ENCODE results near the gene RFX5.
A peak's percentile ranks its signal among the peaks of the same experiment; 100 is the strongest.

The RFX5 gene

GRCh38 chr1:151327903-151328674 lies 19.0 kb downstream of the RFX5 start:
- peak overlapping the region; percentile 87 for H3K4me3 ChIP-seq
- H3K27ac ChIP-seq = no peak overlapping the region
- peaks cover 14% of the 10 kb centered on the region for H3K36me3 ChIP-seq (ENCODE audit: insufficient read depth, low read length)
- H3K9me3 ChIP-seq (ENCODE audit: low read depth, low read length) = no peaks in the 10 kb centered on the region
- TF ChIP-seq POLR2AphosphoS5 (IDR thresholded peaks at IDR 0.05; ENCODE audit: borderline replicate concordance, low read depth, low read length) = no peak
- TF ChIP-seq EZH2 (IDR thresholded peaks at IDR 0.05) = no peak
- no peak for TF ChIP-seq FOXP2 (optimal IDR thresholded peaks at IDR 0.05; ENCODE audit: control extremely low read depth, extremely low read length, insufficient read depth)
- no peak for DNase-seq (ENCODE audit: low read depth, low spot score)
- peak overlapping the region; percentile 53 for H3K9ac ChIP-seq (ENCODE audit: insufficient read length)

- peak; percentile 97 for DNase-seq (ENCODE audit: low read depth, low spot score)
- H3K4me3 ChIP-seq = peak within 1 kb of the TSS; percentile 87
- peak within 1 kb of the TSS; percentile 98 for H3K9ac ChIP-seq (ENCODE audit: insufficient read length)
- TF ChIP-seq FOXP2 (optimal IDR thresholded peaks at IDR 0.05; ENCODE audit: control extremely low read depth, extremely low read length, insufficient read depth) (no peak), POLR2AphosphoS5 (IDR thresholded peaks at IDR 0.05; ENCODE audit: borderline replicate concordance, low read depth, low read length) (peak; percentile 33)
- peaks cover 19% of the 10 kb centered on the region for H3K36me3 ChIP-seq (ENCODE audit: insufficient read depth, low read length)
- no peaks in the 10 kb centered on the region for H3K9me3 ChIP-seq (ENCODE audit: low read depth, low read length)
- H3K27ac ChIP-seq = peak within 1 kb of the TSS; percentile 98
Observed at GRCh38 chr1:151327223-151327902, 19.7 kb downstream of the RFX5 start, which contains the start of gene PI4KB. Gene PI4KB, minus strand, starts transcription at chr1:151327416. Its CDS starts 10,935 bp downstream, at chr1:151316481.

GRCh38 chr1:151326619-151327222 lies 20.3 kb downstream of the RFX5 start:
- no peak for DNase-seq (ENCODE audit: low read depth, low spot score)
- Histone ChIP-seq H3K4me3 (peak overlapping the region; percentile 87), H3K9ac (ENCODE audit: insufficient read length) (peak overlapping the region; percentile 98), H3K9me3 (ENCODE audit: low read depth, low read length) (no peaks in the 10 kb centered on the region), H3K36me3 (ENCODE audit: insufficient read depth, low read length) (peaks cover 22% of the 10 kb centered on the region), H3K27ac (no peak overlapping the region)
- TF ChIP-seq POLR2AphosphoS5 (IDR thresholded peaks at IDR 0.05; ENCODE audit: borderline replicate concordance, low read depth, low read length) = no peak
- TF ChIP-seq EZH2 (IDR thresholded peaks at IDR 0.05) = no peak
- no peak for TF ChIP-seq FOXP2 (optimal IDR thresholded peaks at IDR 0.05; ENCODE audit: control extremely low read depth, extremely low read length, insufficient read depth)

GRCh38 chr1:151325646-151326429 lies 21.2 kb downstream of the RFX5 start:
- Histone ChIP-seq H3K36me3 (ENCODE audit: insufficient read depth, low read length) (peaks cover 24% of the 10 kb centered on the region), H3K4me3 (peak overlapping the region; percentile 87), H3K9ac (ENCODE audit: insufficient read length) (peak overlapping the region; percentile 98), H3K9me3 (ENCODE audit: low read depth, low read length) (no peaks in the 10 kb centered on the region), H3K27ac (no peak overlapping the region)
- no peak for DNase-seq (ENCODE audit: low read depth, low spot score)
- TF ChIP-seq POLR2AphosphoS5 (IDR thresholded peaks at IDR 0.05; ENCODE audit: borderline replicate concordance, low read depth, low read length) (no peak), EZH2 (IDR thresholded peaks at IDR 0.05) (no peak), FOXP2 (optimal IDR thresholded peaks at IDR 0.05; ENCODE audit: control extremely low read depth, extremely low read length, insufficient read depth) (no peak)

- TF ChIP-seq FOXP2 (optimal IDR thresholded peaks at IDR 0.05; ENCODE audit: control extremely low read depth, extremely low read length, insufficient read depth) (no peak), EZH2 (IDR thresholded peaks at IDR 0.05) (no peak), POLR2AphosphoS5 (IDR thresholded peaks at IDR 0.05; ENCODE audit: borderline replicate concordance, low read depth, low read length) (no peak)
- DNase-seq (ENCODE audit: low read depth, low spot score) = no peak
- no peak overlapping the region for H3K27ac ChIP-seq
- peak overlapping the region; percentile 98 for H3K9ac ChIP-seq (ENCODE audit: insufficient read length)
- peaks cover 29% of the 10 kb centered on the region for H3K36me3 ChIP-seq (ENCODE audit: insufficient read depth, low read length)
- H3K9me3 ChIP-seq (ENCODE audit: low read depth, low read length) = no peaks in the 10 kb centered on the region
- H3K4me3 ChIP-seq = no peak overlapping the region
Observed at GRCh38 chr1:151325231-151325630, 21.8 kb downstream of the RFX5 start.

- Histone ChIP-seq H3K36me3 (ENCODE audit: insufficient read depth, low read length) (peaks cover 29% of the 10 kb centered on the region), H3K9me3 (ENCODE audit: low read depth, low read length) (no peaks in the 10 kb centered on the region), H3K9ac (ENCODE audit: insufficient read length) (no peak overlapping the region), H3K27ac (no peak overlapping the region), H3K4me3 (no peak overlapping the region)
- TF ChIP-seq EZH2 (IDR thresholded peaks at IDR 0.05) (no peak), FOXP2 (optimal IDR thresholded peaks at IDR 0.05; ENCODE audit: control extremely low read depth, extremely low read length, insufficient read depth) (no peak), POLR2AphosphoS5 (IDR thresholded peaks at IDR 0.05; ENCODE audit: borderline replicate concordance, low read depth, low read length) (no peak)
- no peak for DNase-seq (ENCODE audit: low read depth, low spot score)
Observed at GRCh38 chr1:151324390-151324930, 22.6 kb downstream of the RFX5 start.

GRCh38 chr1:151318975-151319374 lies 28.1 kb downstream of the RFX5 start:
- Histone ChIP-seq H3K36me3 (ENCODE audit: insufficient read depth, low read length) (peaks cover 45% of the 10 kb centered on the region), H3K9ac (ENCODE audit: insufficient read length) (no peak overlapping the region), H3K9me3 (ENCODE audit: low read depth, low read length) (no peaks in the 10 kb centered on the region), H3K27ac (no peak overlapping the region), H3K4me3 (no peak overlapping the region)
- no peak for DNase-seq (ENCODE audit: low read depth, low spot score)
- TF ChIP-seq POLR2AphosphoS5 (IDR thresholded peaks at IDR 0.05; ENCODE audit: borderline replicate concordance, low read depth, low read length) (no peak), FOXP2 (optimal IDR thresholded peaks at IDR 0.05; ENCODE audit: control extremely low read depth, extremely low read length, insufficient read depth) (no peak), EZH2 (IDR thresholded peaks at IDR 0.05) (no peak)

Data from SK-N-MC (cell line).